A549 (cell line): ENCODE measurements around the gene CCDC171. TPM values are rescaled to one million over a fixed set of nuclear protein-coding genes. Genes with fewer than 3 reads are reported as not detected.

Source experiments
- ATAC-seq, 2 experiments: fragments of 200-7000 bp in 1 of 2; fragments of >200 bp in 1 of 2; cut with Nextera tagmentation in 1 of 2; cut with Tn5 transposase in 1 of 2; 3 replicates each; pipeline versions ENCODE4 v1.8.0 to v1.9.1; 2018 to 2020; ENCODE audit warnings: mild to moderate bottlenecking in 1 of 2, moderate library complexity in 1 of 2
- CTCF ChIA-PET: fragments of 300-600 bp; sonication (Branson Sonifier 250); formaldehyde crosslinking; extraction: SDS; loops from one replicate; lab custom pipeline; 2021; ENCODE audit warnings: antibody characterized with exemption, inconsistent platforms; lab: Yijun Ruan, JAX
- POLR2A ChIA-PET: fragments of 350-600 bp; formaldehyde crosslinking; extraction: SDS; loops from one replicate; lab custom pipeline; 2021; ENCODE audit warnings: antibody characterized with exemption, inconsistent platforms; lab: Yijun Ruan, JAX
- DNase-seq, 2 experiments: peaks; one replicate each; pipeline versions ENCODE4 v3.0.0 to v3.0.0-alpha.2; 2011 to 2016; ENCODE audit warnings: low read depth in 1 of 2, low spot score in 1 of 2
- FAIRE-seq: peaks from 2 replicates; lab custom pipeline; 2011; peaks lifted over from hg19 to GRCh38; lab: Jason Lieb, UNC
- H3K27ac ChIP-seq, 2 experiments: fragments of >200 bp; sonication (Bioruptor Twin); formaldehyde crosslinking; 3 replicates each; pipeline ENCODE4 v1.5.1; 2016 to 2017
- H3K4me1 ChIP-seq: fragments of >200 bp; sonication (Bioruptor Twin); formaldehyde crosslinking; 3 replicates; pipeline ENCODE4 v1.6.1; 2016
- H3K4me2 ChIP-seq: fragments of >200 bp; sonication (Bioruptor Twin); formaldehyde crosslinking; 3 replicates; pipeline ENCODE4 v1.6.1; 2016
- H3K4me3 ChIP-seq: fragments of >200 bp; sonication (Bioruptor Twin); formaldehyde crosslinking; 3 replicates; pipeline ENCODE4 v1.5.1; 2016
- H3K9me3 ChIP-seq: fragments of >200 bp; sonication (Bioruptor Twin); formaldehyde crosslinking; 3 replicates; pipeline ENCODE4 v1.6.1; 2016
- CBX2 ChIP-seq: fragments of 200-600 bp; sonication (generic); IDR thresholded peaks from 2 replicates; pipeline ENCODE4 v1.6.1; 2016; ENCODE audit warnings: low read depth, mild to moderate bottlenecking, borderline replicate concordance
- CHD2 ChIP-seq: fragments of 150-350 bp; IDR thresholded peaks from 2 replicates; pipeline ENCODE4 v1.6.1; 2014; ENCODE audit warnings: low read length; ENCODE audit not compliant: partially characterized antibody
- CHD4 ChIP-seq: fragments of 200-600 bp; sonication (generic); IDR thresholded peaks from 2 replicates; pipeline ENCODE4 v1.6.1; 2016; ENCODE audit warnings: antibody characterized with exemption, mild to moderate bottlenecking, borderline replicate concordance
- FOSB ChIP-seq: fragments of 250-450 bp; sonication (Bioruptor Pico); IDR thresholded peaks from 2 replicates; pipeline ENCODE4 v1.5.0; 2020; ENCODE audit warnings: mild to moderate bottlenecking, moderate library complexity
- FOSL2 ChIP-seq, 2 experiments: fragments of 450-650 bp in 1 of 2; fragments of >200 bp in 1 of 2; sonication (Bioruptor Twin) in 1 of 2; formaldehyde crosslinking; IDR thresholded peaks; 2 replicates each; pipeline versions ENCODE4 v1.5.0 to v1.6.1; 2016 to 2020; ENCODE audit warnings: mild to moderate bottlenecking in 1 of 2, moderate library complexity in 1 of 2
- FOXS1 ChIP-seq: fragments of 250-450 bp; sonication (Bioruptor Pico); IDR thresholded peaks from 2 replicates; pipeline ENCODE4 v1.5.0; 2020; ENCODE audit warnings: mild to moderate bottlenecking, moderate library complexity
- HOXA7 ChIP-seq: fragments of 250-450 bp; sonication (Bioruptor Pico); IDR thresholded peaks from 2 replicates; pipeline ENCODE4 v1.5.0; 2020; ENCODE audit warnings: mild to moderate bottlenecking, moderate library complexity
- HOXB13 ChIP-seq: fragments of 250-450 bp; sonication (Bioruptor Pico); IDR thresholded peaks from 2 replicates; pipeline ENCODE4 v1.5.0; 2020; ENCODE audit warnings: low read depth, mild to moderate bottlenecking, moderate library complexity
- HOXB5 ChIP-seq: fragments of 250-450 bp; sonication (Bioruptor Pico); IDR thresholded peaks from 2 replicates; pipeline ENCODE4 v1.5.0; 2020; ENCODE audit warnings: mild to moderate bottlenecking, moderate library complexity
- KDM5A ChIP-seq: fragments of 200-600 bp; sonication (generic); IDR thresholded peaks from 2 replicates; pipeline ENCODE4 v1.6.1; 2016; ENCODE audit warnings: antibody characterized with exemption, mild to moderate bottlenecking
- MAFK ChIP-seq: fragments of 450-650 bp; IDR thresholded peaks from 2 replicates; pipeline ENCODE4 v1.6.1; 2014; ENCODE audit not compliant: partially characterized antibody
- MAZ ChIP-seq: fragments of 150-350 bp; IDR thresholded peaks from 2 replicates; pipeline ENCODE4 v1.6.1; 2014; ENCODE audit warnings: antibody characterized with exemption, low read depth, low read length, borderline replicate concordance
- NFE2L2 ChIP-seq: fragments of 150-350 bp; conservative IDR thresholded peaks from 2 replicates; pipeline ENCODE4 v1.6.1; 2014; ENCODE audit warnings: low read length
- NPAS2 ChIP-seq: fragments of 250-450 bp; sonication (Bioruptor Pico); IDR thresholded peaks from 2 replicates; pipeline ENCODE4 v1.8.0; 2022; ENCODE audit warnings: mild to moderate bottlenecking, moderate library complexity, borderline replicate concordance
- NR3C1 ChIP-seq: fragments of >200 bp; sonication (Bioruptor Twin); formaldehyde crosslinking; IDR thresholded peaks from 3 replicates; pipeline ENCODE4 v1.6.1; 2017
- PHF8 ChIP-seq: fragments of 200-600 bp; sonication (generic); IDR thresholded peaks from 2 replicates; pipeline ENCODE4 v1.6.1; 2016; ENCODE audit warnings: low read depth, mild to moderate bottlenecking, antibody characterized with exemption, moderate library complexity, borderline replicate concordance
- RAD21 ChIP-seq, 2 experiments: fragments of >200 bp in 1 of 2; sonication (Bioruptor Twin) in 1 of 2; formaldehyde crosslinking in 1 of 2; IDR thresholded peaks in 1 of 2; conservative IDR thresholded peaks in 1 of 2; 2 replicates in 1 of 2; 3 replicates in 1 of 2; pipeline ENCODE4 v1.6.1; 2012 to 2018; ENCODE audit warnings: inconsistent platforms in 1 of 2
- SMC3 ChIP-seq: fragments of >200 bp; sonication (Bioruptor Twin); formaldehyde crosslinking; IDR thresholded peaks from 3 replicates; pipeline ENCODE4 v1.6.1; 2018; ENCODE audit warnings: inconsistent platforms
- TFCP2L1 ChIP-seq: fragments of 250-450 bp; sonication (Bioruptor Pico); IDR thresholded peaks from 2 replicates; pipeline ENCODE4 v1.5.0; 2021; ENCODE audit warnings: mild to moderate bottlenecking
- WGBS: methylation state at CpG from one replicate; pipeline ENCODE4 v1.1.6; 2017; ENCODE audit errors: missing lambda C conversion rate; 5-methylcytosine and 5-hydroxymethylcytosine counted together
- polyA plus RNA-seq, 4 experiments: library from polyadenylated mRNA; depleted of rRNA in 3 of 4; stranded (reverse); fragments of >200 nt; fragmentation: RNase III in 1 of 4; extraction: RNeasy Plus Mini Kit Qiagen cat#74134 plus additional on column Dnase treatment in 1 of 4; gene quantifications; 2 replicates in 3 of 4; 3 replicates in 1 of 4; pipeline ENCODE4 v1.2.3, GENCODE V29; 2011 to 2017
- TF ChIP-seq, protein P1 (sequence below): fragments of >200 bp; sonication (Bioruptor Twin); formaldehyde crosslinking; IDR thresholded peaks from 3 replicates; pipeline ENCODE4 v1.5.1; 2016
- TF ChIP-seq, protein P2 (sequence below): fragments of 150-350 bp; IDR thresholded peaks from 2 replicates; pipeline ENCODE4 v1.6.1; 2014; ENCODE audit warnings: low read depth, mild to moderate bottlenecking, low read length

The CCDC171 gene
- polyA plus RNA-seq, 2 of the 4 experiments (the other 2 are of a cell fraction): 0.88 to 1.3 TPM

DNA sequence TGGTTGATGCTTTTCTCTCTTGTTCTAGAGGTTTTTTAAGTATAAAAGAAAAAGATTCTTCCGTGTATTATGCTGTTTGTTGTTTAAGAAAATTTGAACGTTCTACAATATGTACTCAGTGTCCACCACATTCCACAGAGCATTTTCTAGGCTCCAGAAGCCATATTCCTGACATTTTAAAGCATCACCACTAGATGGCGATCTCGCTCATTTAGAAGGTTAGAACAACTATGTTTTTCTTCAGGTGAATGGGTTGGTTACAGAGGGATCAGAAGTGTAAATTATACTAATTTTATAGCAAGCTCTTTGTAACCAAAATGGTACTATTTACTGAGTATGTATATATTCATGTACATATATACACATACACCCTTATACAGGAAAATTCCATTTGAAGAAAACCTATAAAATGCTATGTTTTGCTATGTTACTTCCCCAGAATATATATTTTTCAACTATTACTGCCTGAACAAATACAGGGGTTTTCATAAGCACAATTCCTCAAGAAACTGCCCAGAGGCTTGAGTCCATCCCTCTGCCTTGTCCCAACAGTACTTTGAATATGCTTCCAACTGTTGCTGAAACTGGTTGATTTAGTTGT is 284.3 kb downstream of the CCDC171 start:
- ATAC-seq (peak; percentile 88 to 91), FAIRE-seq (peak; percentile 88), DNase-seq (peak; percentile 27 to 69)
- H3K4me2 ChIP-seq: peak overlapping the region; percentile 40; the same call in 1 of the 3 replicates
- no peaks in the 10 kb centered on the region for H3K4me1 ChIP-seq
- POLR2A ChIA-PET: no interaction called here
- under 1% methylated on average over 4 of the region's 4 CpGs for WGBS
- no peak overlapping the region for H3K27ac ChIP-seq
- CTCF ChIA-PET: interaction anchor here (0.6 to 1.3 kb wide), 8 partner anchors 8 to 372 kb away, joined by 3 to 4 read pairs (median 3); no protein-coding TSS in a partner anchor
- H3K9me3 ChIP-seq: no peaks in the 10 kb centered on the region
- no peak overlapping the region for H3K4me3 ChIP-seq
- TF ChIP-seq FOSB (CRISPR knock-in tag) (no peak), FOSL2 (IDR thresholded peaks at IDR 0.05) (no peak), FOSL2 (CRISPR knock-in tag; IDR thresholded peaks at IDR 0.05) (no peak), RAD21 (conservative IDR thresholded peaks at IDR 0.05 in 1 of 2, IDR thresholded peaks at IDR 0.05 in 1 of 2) (peak; percentile 67 to 70), SMC3 (peak; percentile 59)
- TF ChIP-seq, protein P1, sequence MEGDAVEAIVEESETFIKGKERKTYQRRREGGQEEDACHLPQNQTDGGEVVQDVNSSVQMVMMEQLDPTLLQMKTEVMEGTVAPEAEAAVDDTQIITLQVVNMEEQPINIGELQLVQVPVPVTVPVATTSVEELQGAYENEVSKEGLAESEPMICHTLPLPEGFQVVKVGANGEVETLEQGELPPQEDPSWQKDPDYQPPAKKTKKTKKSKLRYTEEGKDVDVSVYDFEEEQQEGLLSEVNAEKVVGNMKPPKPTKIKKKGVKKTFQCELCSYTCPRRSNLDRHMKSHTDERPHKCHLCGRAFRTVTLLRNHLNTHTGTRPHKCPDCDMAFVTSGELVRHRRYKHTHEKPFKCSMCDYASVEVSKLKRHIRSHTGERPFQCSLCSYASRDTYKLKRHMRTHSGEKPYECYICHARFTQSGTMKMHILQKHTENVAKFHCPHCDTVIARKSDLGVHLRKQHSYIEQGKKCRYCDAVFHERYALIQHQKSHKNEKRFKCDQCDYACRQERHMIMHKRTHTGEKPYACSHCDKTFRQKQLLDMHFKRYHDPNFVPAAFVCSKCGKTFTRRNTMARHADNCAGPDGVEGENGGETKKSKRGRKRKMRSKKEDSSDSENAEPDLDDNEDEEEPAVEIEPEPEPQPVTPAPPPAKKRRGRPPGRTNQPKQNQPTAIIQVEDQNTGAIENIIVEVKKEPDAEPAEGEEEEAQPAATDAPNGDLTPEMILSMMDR: peak; percentile 74
- TF ChIP-seq, all 56 proteins: peak for 3

DNA sequence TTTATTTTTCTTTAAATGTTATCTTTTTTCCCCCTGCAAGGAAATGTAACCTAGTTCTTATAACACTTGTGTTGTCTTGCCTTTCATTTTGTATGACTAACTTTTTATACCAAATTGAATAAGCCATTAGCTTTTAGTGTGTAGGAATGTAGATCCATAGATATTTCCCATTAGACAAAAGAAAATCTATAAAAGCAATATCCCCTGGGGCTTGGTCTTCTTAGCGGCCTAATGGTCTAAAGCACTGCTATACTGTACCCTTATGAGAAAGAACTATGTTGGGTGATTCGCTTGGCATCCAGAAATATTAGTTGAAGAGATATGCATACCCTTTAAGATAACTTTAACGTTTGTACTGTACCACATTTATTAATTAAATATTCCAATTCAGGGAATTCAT is 289.2 kb downstream of the CCDC171 start:
- 71% methylated on average over 3 of the region's 3 CpGs for WGBS
- CTCF ChIA-PET: no interaction called here
- FAIRE-seq (no peak), ATAC-seq (no peak), DNase-seq (no peak)
- POLR2A ChIA-PET: no interaction called here
- H3K9me3 ChIP-seq: no peaks in the 10 kb centered on the region
- H3K4me1 ChIP-seq: no peaks in the 10 kb centered on the region
- no peak overlapping the region for H3K27ac ChIP-seq
- H3K4me3 ChIP-seq: no peak overlapping the region
- H3K4me2 ChIP-seq: no peak overlapping the region
- TF ChIP-seq SMC3 (no peak), NR3C1 (no peak), HOXB13 (no peak), HOXB5 (CRISPR knock-in tag) (no peak), TFCP2L1 (CRISPR knock-in tag) (no peak), CHD2 (no peak), NFE2L2 (no peak), MAZ (no peak), PHF8 (no peak), CHD4 (no peak), NPAS2 (CRISPR knock-in tag) (no peak), CBX2 (no peak)
- TF ChIP-seq, protein P2, sequence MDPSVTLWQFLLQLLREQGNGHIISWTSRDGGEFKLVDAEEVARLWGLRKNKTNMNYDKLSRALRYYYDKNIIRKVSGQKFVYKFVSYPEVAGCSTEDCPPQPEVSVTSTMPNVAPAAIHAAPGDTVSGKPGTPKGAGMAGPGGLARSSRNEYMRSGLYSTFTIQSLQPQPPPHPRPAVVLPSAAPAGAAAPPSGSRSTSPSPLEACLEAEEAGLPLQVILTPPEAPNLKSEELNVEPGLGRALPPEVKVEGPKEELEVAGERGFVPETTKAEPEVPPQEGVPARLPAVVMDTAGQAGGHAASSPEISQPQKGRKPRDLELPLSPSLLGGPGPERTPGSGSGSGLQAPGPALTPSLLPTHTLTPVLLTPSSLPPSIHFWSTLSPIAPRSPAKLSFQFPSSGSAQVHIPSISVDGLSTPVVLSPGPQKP: no peak
- TF ChIP-seq, protein P1: no peak

DNA sequence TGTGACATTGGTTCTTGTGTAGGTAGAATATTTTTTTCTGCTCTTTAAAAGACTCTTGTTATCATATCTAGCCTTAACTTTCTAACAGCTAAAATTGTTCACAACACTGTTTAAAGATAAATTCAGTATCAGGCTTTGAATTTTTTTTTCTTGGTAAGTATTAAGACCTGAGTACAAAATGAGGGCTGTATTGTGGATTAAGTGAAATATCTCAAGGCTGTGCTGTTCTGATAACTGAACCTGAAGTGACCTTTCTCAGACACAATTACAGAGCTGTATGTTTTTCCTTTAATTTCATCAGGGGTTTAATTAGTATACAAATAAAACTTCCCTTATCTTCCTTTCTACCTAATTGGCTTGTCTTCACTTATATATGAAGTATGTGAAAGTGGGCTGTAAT is 290.5 kb downstream of the CCDC171 start:
- Histone ChIP-seq H3K4me1 (no peaks in the 10 kb centered on the region), H3K4me3 (no peak overlapping the region), H3K27ac (no peak overlapping the region), H3K4me2 (no peak overlapping the region), H3K9me3 (no peaks in the 10 kb centered on the region)
- POLR2A ChIA-PET: no interaction called here
- no peak for FAIRE-seq
- CTCF ChIA-PET: interaction anchor here (0.5 kb wide), 1 partner anchor 39 kb away, joined by 3 read pairs; no protein-coding TSS in a partner anchor
- TF ChIP-seq HOXA7 (CRISPR knock-in tag) (no peak), FOXS1 (no peak), MAFK (no peak), TFCP2L1 (CRISPR knock-in tag) (no peak), FOSB (CRISPR knock-in tag) (no peak), KDM5A (no peak), RAD21 (conservative IDR thresholded peaks at IDR 0.05 in 1 of 2, IDR thresholded peaks at IDR 0.05 in 1 of 2) (no peak)
- ATAC-seq: no peak
- no peak for DNase-seq
